SK-MEL-5 (cell line): ENCODE measurements around the gene LRG1. TPM values are rescaled to one million over a fixed set of nuclear protein-coding genes. Genes with fewer than 3 reads are reported as not detected.

Experiments
- DNase-seq: peaks from one replicate; pipeline ENCODE4 v3.0.0-alpha.2; 2016; ENCODE audit warnings: low read depth, low spot score
- in situ Hi-C: cut with HindIII; loops from 2 replicates; pipeline ENCODE4 v1.10.0; 2016; ENCODE audit warnings: low sequenced_read_pairs, high pct_unique_total_duplicates, low pct_unique_long_range_greater_than_20kb
- total RNA-seq: library from RNA; depleted of rRNA; stranded (reverse); fragments of >200 nt; shearing (Covaris generic); gene quantifications from 2 replicates; pipeline ENCODE4 v1.2.3, GENCODE V29; 2014

The LRG1 gene
- total RNA-seq, 1 experiment from 2014 or later, result 0.05 TPM

DNA sequence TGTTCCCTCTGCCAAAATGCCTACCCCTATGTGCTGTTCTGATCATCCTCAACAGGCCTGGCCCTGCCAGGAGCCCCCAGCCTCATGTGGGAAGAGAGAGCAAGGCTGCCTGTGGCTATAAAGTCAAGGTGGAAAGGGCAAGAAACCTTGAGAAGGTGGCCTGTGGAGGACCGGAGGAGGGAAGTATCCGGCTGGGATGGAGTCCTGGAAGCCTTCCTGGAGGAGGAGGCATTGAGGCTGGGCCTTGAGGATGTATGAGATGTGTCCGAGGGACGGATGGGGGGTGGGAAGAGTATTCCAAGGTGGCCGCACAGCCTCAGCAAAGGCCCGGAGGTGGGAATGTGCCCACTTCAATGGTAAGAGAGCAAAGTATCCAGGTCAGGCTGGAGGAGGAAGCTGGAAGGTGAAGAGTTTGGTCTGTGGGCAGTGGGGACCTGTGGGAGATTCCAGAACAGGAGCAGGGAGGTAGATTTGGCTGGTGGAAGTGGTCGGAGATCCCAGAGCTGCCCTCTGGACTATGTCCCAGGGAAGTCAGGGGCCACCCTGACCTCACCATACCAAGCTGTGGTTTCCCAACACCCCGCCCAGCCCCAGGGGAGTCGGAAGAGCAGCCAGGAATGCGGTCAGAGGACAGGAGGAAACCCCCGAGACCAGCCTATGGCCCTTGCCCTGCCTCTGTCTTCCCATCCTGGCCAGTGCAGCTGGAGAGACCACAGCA lies 18.5 kb downstream of the LRG1 start:
- no peak for DNase-seq
- in situ Hi-C loops, result no loop called here

- DNase-seq, result no peak
- in situ Hi-C loops, result no loop called here
Observed at GRCh38 chr19:4519521-4520277, 20.1 kb downstream of the LRG1 start.

GRCh38 chr19:4519172-4519496 lies 20.7 kb downstream of the LRG1 start:
- no peak for DNase-seq
- in situ Hi-C loops, result no loop called here

GRCh38 chr19:4518345-4519171 lies 21.3 kb downstream of the LRG1 start, which contains the start of gene PLIN4:
Gene PLIN4, minus strand, starts transcription at chr19:4518486. Its CDS starts 214 bp downstream, at chr19:4518272.
- DNase-seq, result no peak
- in situ Hi-C loops, result no loop called here

DNA sequence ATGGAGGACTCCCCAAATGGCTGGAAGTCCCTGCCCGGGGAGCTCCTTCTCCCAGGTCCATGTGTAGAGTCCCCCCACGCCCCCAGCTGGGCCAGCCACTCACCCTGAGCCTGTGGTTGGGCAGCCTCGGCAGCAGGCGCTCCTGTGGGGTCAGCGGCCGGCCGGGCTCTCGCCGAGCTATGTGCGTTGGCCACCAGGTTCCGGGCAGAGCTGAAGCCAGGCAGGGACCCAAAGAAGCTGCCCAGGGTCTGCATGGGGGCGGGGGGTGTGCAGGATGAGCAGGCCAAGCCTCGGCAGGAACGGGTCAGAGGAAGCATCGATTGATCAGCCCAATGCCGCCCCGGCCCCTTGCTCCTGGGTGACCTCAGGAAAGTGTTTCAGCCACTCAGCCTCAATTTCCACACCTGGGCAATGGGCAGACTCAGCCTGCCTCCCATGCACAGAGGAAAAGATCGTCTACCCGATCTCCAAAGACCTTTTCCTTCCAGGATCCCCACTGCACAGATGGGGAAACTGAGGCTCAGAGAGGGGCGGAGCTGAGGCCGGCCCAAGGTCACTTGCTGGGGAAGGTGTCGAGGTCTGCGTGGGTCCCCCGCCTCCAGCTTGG lies 22.3 kb downstream of the LRG1 start:
- in situ Hi-C loops, result no loop called here
- DNase-seq, result no peak

GRCh38 chr19:4516939-4517300 lies 22.9 kb downstream of the LRG1 start:
- no peak for DNase-seq
- in situ Hi-C loops, result no loop called here

DNA sequence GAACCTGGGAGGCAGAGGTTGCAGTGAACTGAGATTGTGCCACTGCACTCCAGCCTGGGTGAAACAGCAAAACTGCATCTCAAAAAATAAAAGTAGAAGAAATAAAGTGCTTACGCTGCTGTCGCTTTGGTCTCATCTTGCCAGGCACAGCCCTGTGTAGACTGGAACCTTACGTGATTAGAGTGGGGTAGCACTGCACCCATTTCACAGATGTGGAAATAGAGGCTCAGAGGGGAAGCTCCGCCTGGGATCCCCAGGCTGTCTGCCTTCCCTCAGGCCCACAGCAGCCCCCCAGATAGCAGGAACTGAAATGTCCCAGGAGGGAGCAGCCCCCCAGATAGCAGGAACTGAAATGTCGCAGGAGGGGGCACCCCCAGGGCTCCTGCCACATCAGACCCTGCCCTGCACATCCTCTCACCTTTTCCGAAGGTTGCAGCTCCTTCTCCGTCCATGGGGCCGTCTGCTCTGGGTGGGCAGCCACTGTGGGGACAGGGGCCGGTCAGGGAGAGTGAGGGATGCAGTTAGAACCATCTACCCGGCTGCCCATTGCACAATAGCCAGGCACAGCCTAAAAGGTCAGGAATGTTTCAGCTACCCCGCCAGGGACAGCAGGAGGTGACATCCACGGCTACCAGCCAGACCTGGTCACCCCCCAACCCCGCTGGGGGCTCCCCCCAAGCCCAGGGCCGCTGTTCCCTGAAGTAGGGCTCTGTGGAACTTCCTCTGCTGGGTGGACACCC lies 23.5 kb downstream of the LRG1 start:
- in situ Hi-C loops, result no loop called here
- DNase-seq, result no peak

DNA sequence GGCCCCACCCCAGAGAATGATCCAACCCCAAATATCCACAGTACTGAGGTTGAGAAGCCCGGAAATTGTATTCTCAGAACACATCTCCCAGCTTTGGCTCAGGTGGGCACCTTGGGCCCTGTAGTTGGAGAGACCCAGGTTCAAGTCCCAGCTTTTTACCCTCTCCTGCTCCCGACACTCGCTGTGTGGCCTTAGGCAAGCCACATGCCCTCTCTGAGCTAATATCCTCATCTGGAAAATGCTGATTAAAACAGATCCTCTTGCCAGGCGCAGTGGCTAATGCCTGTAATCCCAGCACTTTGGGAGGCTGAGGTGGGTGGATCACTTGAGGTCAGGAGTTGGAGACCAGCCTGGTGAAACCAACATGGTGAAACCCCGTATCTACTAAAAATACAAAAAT lies 24.1 kb downstream of the LRG1 start:
- in situ Hi-C loops, result no loop called here
- DNase-seq, result no peak

DNA sequence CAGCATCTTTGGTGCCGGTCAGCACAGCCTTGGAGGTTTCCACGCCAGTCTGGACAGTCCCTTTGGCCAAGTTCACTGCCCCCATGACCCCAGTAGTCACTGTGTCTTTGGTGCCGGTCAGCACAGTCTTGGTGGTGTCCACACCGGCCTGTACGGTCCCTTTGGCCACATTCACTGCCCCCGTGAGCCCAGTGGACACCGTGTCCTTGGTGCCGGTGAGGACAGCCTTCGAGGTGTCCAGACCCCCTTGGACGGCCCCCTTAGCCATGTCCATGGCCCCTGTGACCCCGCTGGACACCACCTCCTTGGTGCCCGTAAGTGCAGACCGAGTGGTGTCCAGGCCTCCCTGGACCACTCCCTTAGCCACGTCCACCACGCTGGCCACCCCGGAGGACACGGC lies 26.6 kb downstream of the LRG1 start:
- in situ Hi-C loops, result no loop called here
- DNase-seq, result no peak

DNA sequence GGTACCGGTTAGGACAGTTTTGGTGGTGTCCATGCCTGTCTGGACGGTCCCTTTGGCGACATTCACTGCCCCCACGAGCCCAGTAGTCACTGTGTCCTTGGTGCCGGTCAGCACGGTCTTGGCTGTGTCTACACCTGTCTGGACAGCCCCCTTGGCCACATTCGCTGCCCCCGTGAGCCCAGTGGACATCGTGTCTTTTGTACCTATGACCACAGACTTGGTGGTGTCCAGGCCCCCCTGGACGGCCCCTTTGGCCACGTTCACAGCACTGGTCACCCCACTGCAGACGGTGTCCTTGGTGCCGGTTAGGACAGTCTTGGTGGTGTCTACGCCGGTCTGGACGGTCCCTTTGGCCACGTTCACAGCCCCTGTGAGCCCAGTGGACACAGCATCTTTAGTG lies 27.8 kb downstream of the LRG1 start:
- in situ Hi-C loops, result no loop called here

DNA sequence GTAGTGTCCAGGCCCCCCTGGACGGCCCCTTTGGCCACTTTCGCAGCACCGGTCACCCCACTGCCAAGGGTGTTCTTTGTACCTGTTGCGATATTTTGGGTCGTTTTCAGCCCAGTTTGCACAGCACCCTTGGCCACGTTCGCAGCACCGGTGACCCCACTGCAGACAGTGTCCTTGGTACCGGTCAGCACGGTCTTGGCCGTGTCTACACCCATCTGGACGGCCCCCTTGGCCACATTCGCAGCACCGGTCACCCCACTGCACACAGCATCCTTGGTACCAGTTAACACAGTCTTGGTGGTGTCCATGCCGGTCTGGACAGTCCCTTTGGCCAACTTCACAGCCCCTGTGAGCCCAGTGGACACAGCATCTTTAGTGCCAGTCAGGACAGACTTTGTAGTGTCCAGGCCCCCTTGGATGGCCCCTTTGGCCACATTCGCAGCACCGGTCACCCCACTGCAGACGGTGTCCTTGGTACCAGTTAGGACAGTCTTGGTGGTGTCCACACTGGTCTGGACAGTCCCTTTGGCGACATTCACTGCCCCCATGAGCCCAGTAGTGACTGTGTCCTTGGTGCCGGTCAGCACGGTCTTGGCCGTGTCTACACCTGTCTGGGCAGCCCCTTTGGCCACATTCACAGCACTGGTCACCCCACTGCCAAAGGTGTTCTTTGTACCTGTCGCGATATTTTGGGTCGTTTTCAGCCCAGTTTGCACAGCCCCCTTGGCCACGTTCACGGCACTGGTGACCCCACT lies 28.4 kb downstream of the LRG1 start:
- DNase-seq, result no peak
- in situ Hi-C loops, result no loop called here

More for the DNA sequence above, 27.8 kb downstream of the LRG1 start:
- DNase-seq, result no peak

DNA sequence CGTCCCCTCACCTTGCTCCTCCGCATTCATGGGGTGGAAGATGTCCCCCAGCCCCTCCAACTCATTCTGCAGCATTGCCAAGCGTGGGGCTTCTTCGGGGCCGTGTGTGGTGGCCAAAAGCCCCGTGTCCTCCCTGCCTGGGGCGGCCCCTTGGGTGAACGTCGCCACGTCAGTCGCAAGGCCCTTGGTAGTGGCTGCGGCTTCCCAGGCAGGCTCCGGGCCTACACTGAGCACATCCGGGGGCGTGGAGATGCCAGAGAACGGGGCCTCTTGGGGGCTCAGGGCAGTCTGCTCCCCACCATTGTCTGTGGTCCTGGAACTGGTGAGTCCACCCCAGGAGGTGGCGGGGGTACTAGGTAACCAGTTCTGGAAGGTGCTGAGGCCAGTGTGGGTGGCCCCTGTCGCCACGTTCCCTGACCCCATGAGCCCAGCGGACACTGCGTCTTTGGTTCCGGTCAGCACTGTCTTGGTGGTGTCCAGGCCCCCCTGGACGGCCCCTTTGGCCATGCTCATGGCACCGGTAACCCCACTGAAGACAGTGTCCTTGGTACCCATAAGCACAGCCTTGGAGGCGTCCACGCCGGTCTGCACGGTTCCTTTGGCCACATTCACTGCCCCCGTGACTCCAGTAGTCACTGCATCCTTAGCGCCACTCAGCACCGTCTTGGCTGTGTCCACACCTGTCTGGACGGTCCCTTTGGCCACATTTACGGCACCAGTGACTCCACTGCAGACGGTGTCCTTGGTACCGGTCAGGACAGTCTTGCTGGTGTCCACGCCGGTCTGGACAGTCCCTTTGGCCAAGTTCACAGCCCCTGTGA lies 29.2 kb downstream of the LRG1 start:
- no peak for DNase-seq
- in situ Hi-C loops, result no loop called here

- no peak for DNase-seq
- in situ Hi-C loops, result no loop called here
Observed at GRCh38 chr19:4508698-4509097, 31.1 kb downstream of the LRG1 start.

- DNase-seq, result no peak
- in situ Hi-C loops, result no loop called here
Observed at GRCh38 chr19:4507804-4508203, 32.0 kb downstream of the LRG1 start.

DNA sequence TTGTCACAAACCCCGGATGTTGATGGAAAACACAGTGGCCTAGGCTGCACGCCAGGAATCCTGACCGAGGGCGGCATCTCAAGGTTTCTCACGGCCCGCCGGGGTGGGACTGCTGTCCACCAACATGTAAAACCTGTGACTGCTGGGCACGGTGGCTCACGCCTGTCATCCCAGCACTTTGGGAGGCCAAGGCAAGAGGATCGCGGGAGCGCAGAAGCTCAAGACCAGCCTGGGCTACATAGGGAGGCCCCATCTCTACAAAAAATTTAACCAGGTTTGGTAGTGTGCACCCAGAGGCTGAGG lies 32.7 kb downstream of the LRG1 start:
- in situ Hi-C loops, result no loop called here
- no peak for DNase-seq

DNA sequence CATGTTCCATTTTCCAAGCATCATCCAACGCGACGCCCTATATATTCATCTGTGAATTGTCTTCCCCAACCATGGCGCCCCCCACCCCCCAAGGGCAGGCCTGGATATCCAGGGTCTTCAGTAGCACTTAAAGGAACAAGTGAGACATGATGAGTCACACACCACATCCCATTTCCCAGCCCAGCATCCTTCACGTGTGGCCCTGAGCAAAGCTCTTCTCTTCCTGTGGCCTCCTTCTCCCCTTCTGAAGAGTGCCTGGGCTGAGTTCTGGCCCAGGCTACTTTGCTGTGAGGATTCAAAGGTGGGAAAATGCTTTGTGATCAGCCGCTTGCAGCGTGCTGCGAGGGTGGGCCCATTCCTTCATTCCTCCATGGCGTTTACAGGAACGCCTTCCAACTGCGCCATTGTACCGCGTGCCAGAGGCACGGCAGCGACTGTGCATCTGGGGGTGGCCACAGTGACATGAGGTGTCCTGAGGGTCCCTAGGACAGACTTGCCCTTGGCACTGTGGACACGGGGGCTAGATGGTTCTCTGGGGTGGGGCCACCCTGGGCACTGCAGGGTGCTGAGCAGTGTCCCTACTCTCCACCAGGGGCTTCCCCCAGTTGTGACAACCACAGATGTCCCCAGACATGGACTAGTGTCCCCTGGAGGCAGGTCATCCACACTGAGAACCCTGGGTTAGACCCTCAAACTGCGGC lies 33.2 kb downstream of the LRG1 start:
- DNase-seq, result no peak
- in situ Hi-C loops, result no loop called here
